ENCODE results near the gene MBTPS1.

The MBTPS1 gene

DNA sequence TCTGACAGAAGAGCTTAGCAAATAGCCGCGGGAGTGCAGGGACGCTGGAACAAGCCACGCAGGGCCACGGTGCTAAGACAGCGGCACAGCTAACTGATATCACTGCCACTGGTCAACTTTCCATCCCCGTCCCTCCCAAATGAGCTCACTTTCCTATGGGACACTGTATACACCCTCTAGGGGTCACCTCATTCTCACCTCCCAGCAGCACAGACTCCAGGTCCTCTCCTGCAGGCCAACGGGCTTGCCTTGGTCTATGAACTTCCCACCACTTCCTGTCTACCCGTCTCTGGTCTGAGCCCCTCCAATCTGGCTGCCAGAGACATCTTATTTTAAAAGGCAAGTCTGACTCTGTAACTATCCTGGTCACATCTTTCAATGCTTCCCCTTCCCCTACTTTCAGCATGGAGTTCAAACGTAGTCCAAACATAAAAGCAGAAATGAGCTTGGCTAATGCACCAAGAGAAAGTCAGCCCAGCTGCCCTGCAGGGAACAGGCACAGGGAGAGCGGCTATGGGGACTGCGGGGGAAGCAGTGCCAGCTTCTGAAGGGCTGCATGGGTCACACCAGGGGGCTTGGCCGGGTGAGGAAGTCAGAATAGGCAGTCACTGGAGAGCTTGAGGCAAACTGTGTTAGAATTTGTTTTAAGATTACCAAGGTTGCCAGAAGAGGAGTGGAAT lies 47.8 kb downstream of the MBTPS1 start:
- TF ChIP-seq TCF4 (CRISPR knock-in tag; IDR thresholded peaks at IDR 0.05; ENCODE audit: borderline replicate concordance) = no peak
- TF ChIP-seq CSDC2 (CRISPR knock-in tag; IDR thresholded peaks at IDR 0.05) = no peak
- no peak for TF ChIP-seq ZFP3 (CRISPR knock-in tag; IDR thresholded peaks at IDR 0.05)
- no peak for TF ChIP-seq ARNTL (CRISPR knock-in tag; IDR thresholded peaks at IDR 0.05; ENCODE audit: borderline replicate concordance, low read depth)
- TF ChIP-seq GLIS3 (CRISPR knock-in tag; IDR thresholded peaks at IDR 0.05) = no peak
- ATAC-seq = no peak

GRCh38 chr16:84068041-84068440 lies 48.7 kb downstream of the MBTPS1 start:
- ATAC-seq = no peak
- TF ChIP-seq BACH2 (CRISPR knock-in tag; IDR thresholded peaks at IDR 0.05; ENCODE audit: borderline replicate concordance) (no peak), ISL1 (CRISPR knock-in tag; IDR thresholded peaks at IDR 0.05) (no peak), ZNF565 (CRISPR knock-in tag; conservative IDR thresholded peaks at IDR 0.05; ENCODE audit: low read depth) (no peak), PATZ1 (CRISPR knock-in tag; IDR thresholded peaks at IDR 0.05; ENCODE audit: borderline replicate concordance) (no peak), CSRNP3 (CRISPR knock-in tag; IDR thresholded peaks at IDR 0.05) (no peak), CSDC2 (CRISPR knock-in tag; IDR thresholded peaks at IDR 0.05) (no peak), TOX (CRISPR knock-in tag; IDR thresholded peaks at IDR 0.05; ENCODE audit: borderline replicate concordance) (no peak), ZNF70 (CRISPR knock-in tag; IDR thresholded peaks at IDR 0.05) (no peak), ZNF8 (CRISPR knock-in tag; IDR thresholded peaks at IDR 0.05) (no peak), ZFP3 (CRISPR knock-in tag; IDR thresholded peaks at IDR 0.05) (no peak), CREB5 (CRISPR knock-in tag; IDR thresholded peaks at IDR 0.05; ENCODE audit: low read depth) (no peak), PPARA (CRISPR knock-in tag; IDR thresholded peaks at IDR 0.05; ENCODE audit: borderline replicate concordance) (no peak), TCF4 (CRISPR knock-in tag; IDR thresholded peaks at IDR 0.05; ENCODE audit: borderline replicate concordance) (no peak), SNAI2 (CRISPR knock-in tag; IDR thresholded peaks at IDR 0.05) (no peak), RARB (CRISPR knock-in tag; IDR thresholded peaks at IDR 0.05) (no peak)
- TF ChIP-seq, protein P1, sequence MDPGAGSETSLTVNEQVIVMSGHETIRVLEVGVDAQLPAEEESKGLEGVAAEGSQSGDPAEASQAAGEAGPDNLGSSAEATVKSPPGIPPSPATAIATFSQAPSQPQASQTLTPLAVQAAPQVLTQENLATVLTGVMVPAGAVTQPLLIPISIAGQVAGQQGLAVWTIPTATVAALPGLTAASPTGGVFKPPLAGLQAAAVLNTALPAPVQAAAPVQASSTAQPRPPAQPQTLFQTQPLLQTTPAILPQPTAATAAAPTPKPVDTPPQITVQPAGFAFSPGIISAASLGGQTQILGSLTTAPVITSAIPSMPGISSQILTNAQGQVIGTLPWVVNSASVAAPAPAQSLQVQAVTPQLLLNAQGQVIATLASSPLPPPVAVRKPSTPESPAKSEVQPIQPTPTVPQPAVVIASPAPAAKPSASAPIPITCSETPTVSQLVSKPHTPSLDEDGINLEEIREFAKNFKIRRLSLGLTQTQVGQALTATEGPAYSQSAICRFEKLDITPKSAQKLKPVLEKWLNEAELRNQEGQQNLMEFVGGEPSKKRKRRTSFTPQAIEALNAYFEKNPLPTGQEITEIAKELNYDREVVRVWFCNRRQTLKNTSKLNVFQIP (CRISPR knock-in tag; IDR thresholded peaks at IDR 0.05; ENCODE audit: borderline replicate concordance, low read depth) = no peak

DNA sequence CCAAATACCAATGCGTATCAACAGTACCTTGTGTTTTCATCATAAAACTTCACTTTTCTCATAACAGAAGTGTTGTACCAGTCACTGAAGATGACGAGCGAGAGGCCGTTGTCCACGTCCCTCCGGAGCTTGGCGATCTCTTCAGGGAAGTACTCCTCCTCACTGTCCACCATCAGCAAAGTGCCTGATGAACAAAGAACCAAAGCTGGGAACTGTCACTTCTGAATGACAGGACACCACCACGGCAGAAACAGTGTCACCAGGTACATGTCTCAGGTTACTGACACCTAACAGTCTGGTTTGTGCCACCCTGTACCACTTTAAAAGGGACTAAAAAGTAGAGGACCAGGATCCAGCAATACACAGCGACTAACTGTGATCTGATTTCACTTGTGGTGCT lies 49.1 kb downstream of the MBTPS1 start:
- TF ChIP-seq RARB (CRISPR knock-in tag; IDR thresholded peaks at IDR 0.05) (no peak), ZNF565 (CRISPR knock-in tag; conservative IDR thresholded peaks at IDR 0.05; ENCODE audit: low read depth) (no peak), ZNF70 (CRISPR knock-in tag; IDR thresholded peaks at IDR 0.05) (no peak)
- ATAC-seq = no peak

- ATAC-seq = peak; percentile 84
- TF ChIP-seq ARNTL (CRISPR knock-in tag; IDR thresholded peaks at IDR 0.05; ENCODE audit: borderline replicate concordance, low read depth) = no peak
- no peak for TF ChIP-seq PATZ1 (CRISPR knock-in tag; IDR thresholded peaks at IDR 0.05; ENCODE audit: borderline replicate concordance)
- TF ChIP-seq, protein P1 (CRISPR knock-in tag; IDR thresholded peaks at IDR 0.05; ENCODE audit: borderline replicate concordance, low read depth) = no peak
- no peak for TF ChIP-seq ISL1 (CRISPR knock-in tag; IDR thresholded peaks at IDR 0.05)
- no peak for TF ChIP-seq ZFP30 (CRISPR knock-in tag; IDR thresholded peaks at IDR 0.05)
- TF ChIP-seq ESRRG (CRISPR knock-in tag; IDR thresholded peaks at IDR 0.05) = no peak
- no peak for TF ChIP-seq CSRNP3 (CRISPR knock-in tag; IDR thresholded peaks at IDR 0.05)
- no peak for TF ChIP-seq RARB (CRISPR knock-in tag; IDR thresholded peaks at IDR 0.05)
- no peak for TF ChIP-seq BACH2 (CRISPR knock-in tag; IDR thresholded peaks at IDR 0.05; ENCODE audit: borderline replicate concordance)
- TF ChIP-seq ZNF565 (CRISPR knock-in tag; conservative IDR thresholded peaks at IDR 0.05; ENCODE audit: low read depth) = no peak
Observed at GRCh38 chr16:84065536-84066132, 51.1 kb downstream of the MBTPS1 start.
